HepG2 (cell line): Measurements from ENCODE around the gene NUDT22. TPM values are rescaled to one million over a fixed set of nuclear protein-coding genes. Genes with fewer than 3 reads are reported as not detected.

Source experiments
- ARNT2 ChIP-seq: sonication (generic); formaldehyde crosslinking; IDR thresholded peaks from 2 replicates; pipeline ENCODE4 v1.8.0; 2022; ENCODE audit warnings: mild to moderate bottlenecking, low read depth, missing genetic modification reagents, moderate library complexity
- ATF7-NPFF ChIP-seq: sonication (generic); formaldehyde crosslinking; IDR thresholded peaks from 2 replicates; pipeline ENCODE4 v1.8.1; 2023; ENCODE audit warnings: mild to moderate bottlenecking, low read depth, missing genetic modification reagents, moderate library complexity
- HMGXB4 ChIP-seq, 2 experiments: sonication (generic) in 1 of 2; formaldehyde crosslinking in 1 of 2; IDR thresholded peaks; 2 replicates each; pipeline versions ENCODE4 v1.4.0 to v1.6.1; 2018 to 2020; ENCODE audit warnings: missing genetic modification reagents in 2 of 2, borderline replicate concordance in 1 of 2, low read depth in 1 of 2, mild to moderate bottlenecking in 1 of 2, missing biosample characterization in 1 of 2
- HNRNPLL ChIP-seq: fragments of 200-400 bp; formaldehyde crosslinking; IDR thresholded peaks from 2 replicates; pipeline ENCODE4 v1.6.1; 2017; ENCODE audit warnings: mild to moderate bottlenecking, low read depth, low read length; ENCODE audit not compliant: poor library complexity, severe bottlenecking
- KDM3A ChIP-seq: IDR thresholded peaks from 2 replicates; pipeline ENCODE4 v1.6.1; 2018; ENCODE audit warnings: low read depth, missing compliant biosample characterization
- MTERF4 ChIP-seq: sonication (generic); formaldehyde crosslinking; IDR thresholded peaks from 2 replicates; pipeline ENCODE4 v1.8.0; 2023; ENCODE audit warnings: mild to moderate bottlenecking, missing genetic modification reagents
- NPAS2 ChIP-seq: sonication (generic); formaldehyde crosslinking; IDR thresholded peaks from 2 replicates; pipeline ENCODE4 v1.8.0; 2022; ENCODE audit warnings: mild to moderate bottlenecking, missing genetic modification reagents, borderline replicate concordance
- PITX1 ChIP-seq: sonication (generic); formaldehyde crosslinking; IDR thresholded peaks from 2 replicates; pipeline ENCODE4 v1.5.1; 2020; ENCODE audit warnings: mild to moderate bottlenecking, missing genetic modification reagents
- RBFOX2 ChIP-seq: fragments of 200-400 bp; formaldehyde crosslinking; IDR thresholded peaks from 2 replicates; pipeline ENCODE4 v1.6.1; 2017; ENCODE audit warnings: low read depth, mild to moderate bottlenecking, low read length
- RBM22 ChIP-seq: fragments of 200-400 bp; formaldehyde crosslinking; optimal IDR thresholded peaks from 2 replicates; pipeline ENCODE3; 2017; ENCODE audit warnings: mild to moderate bottlenecking, low read length, moderate library complexity
- RXRB ChIP-seq: IDR thresholded peaks from 2 replicates; pipeline ENCODE4 v1.6.1; 2016; ENCODE audit warnings: borderline replicate concordance, missing genetic modification reagents, missing compliant biosample characterization
- SMAD3 ChIP-seq: sonication (generic); formaldehyde crosslinking; IDR thresholded peaks from 2 replicates; pipeline ENCODE4 v1.4.0; 2020; ENCODE audit warnings: missing genetic modification reagents
- SPEN ChIP-seq: sonication (generic); formaldehyde crosslinking; IDR thresholded peaks from 2 replicates; pipeline ENCODE4 v1.5.1; 2020; ENCODE audit warnings: low read depth, mild to moderate bottlenecking, missing genetic modification reagents
- TCF12 ChIP-seq, 2 experiments: fragments of 450-650 bp in 1 of 2; sonication (generic) in 1 of 2; formaldehyde crosslinking in 1 of 2; IDR thresholded peaks; 2 replicates each; pipeline versions ENCODE4 v1.6.1 to v1.8.0; 2017 to 2022; ENCODE audit warnings: antibody characterized with exemption in 1 of 2, mild to moderate bottlenecking in 1 of 2, missing genetic modification reagents in 1 of 2, moderate library complexity in 1 of 2
- TGIF2 ChIP-seq: IDR thresholded peaks from 2 replicates; pipeline ENCODE4 v1.6.1; 2016; ENCODE audit warnings: control low read depth, missing compliant biosample characterization
- ZBTB7B ChIP-seq: sonication (generic); formaldehyde crosslinking; IDR thresholded peaks from 2 replicates; pipeline ENCODE4 v1.4.0; 2020; ENCODE audit warnings: missing genetic modification reagents
- ZFP90 ChIP-seq: sonication (generic); formaldehyde crosslinking; IDR thresholded peaks from 2 replicates; pipeline ENCODE4 v1.8.0; 2022; ENCODE audit warnings: missing genetic modification reagents, mild to moderate bottlenecking, inconsistent platforms, borderline replicate concordance
- ZHX2 ChIP-seq, 2 experiments: sonication (generic) in 1 of 2; formaldehyde crosslinking in 1 of 2; IDR thresholded peaks; 2 replicates each; pipeline versions ENCODE4 v1.6.1 to v1.9.0; 2014 to 2022; ENCODE audit warnings: antibody characterized with exemption in 1 of 2, borderline replicate concordance in 1 of 2, inconsistent platforms in 1 of 2, low read depth in 1 of 2, missing genetic modification reagents in 1 of 2
- ZNF335 ChIP-seq: sonication (generic); formaldehyde crosslinking; IDR thresholded peaks from 2 replicates; pipeline ENCODE4 v1.4.0; 2020; ENCODE audit warnings: missing genetic modification reagents
- ZNF773 ChIP-seq: sonication (generic); formaldehyde crosslinking; IDR thresholded peaks from 2 replicates; pipeline ENCODE4 v1.4.0; 2020; ENCODE audit warnings: missing genetic modification reagents, borderline replicate concordance
- polyA plus RNA-seq, 8 experiments: library from polyadenylated mRNA; depleted of rRNA in 3 of 8; stranded (reverse) in 7 of 8; unstranded in 1 of 8; fragments of >200 nt; fragmentation: Illumina TruSeq in 4 of 8; extraction: Trizol in 4 of 8; gene quantifications; 2 replicates each; pipeline versions ENCODE4 v1.2.1 to v1.2.3, GENCODE V29; 2011 to 2016; ENCODE audit warnings: low read depth in 4 of 8, missing spikeins in 1 of 8, mixed read lengths in 1 of 8; ENCODE audit not compliant: insufficient read depth in 1 of 8
- total RNA-seq, 5 experiments: library from RNA; depleted of rRNA; stranded (reverse); fragments of >200 nt; fragmentation: Illumina TruSeq; extraction: Trizol; gene quantifications; 2 replicates each; pipeline ENCODE4 v1.2.3, GENCODE V29; 2016; ENCODE audit warnings: low read depth in 1 of 5

NUDT22 gene
- total and polyA plus RNA-seq, 2 of the 13 experiments (the other 11 are each of a cell fraction or from before 2014, with no cell fraction given), result 33.5 to 39.8 TPM

GRCh38 chr11:64233913-64234586 is 8.0 kb downstream of the NUDT22 start, which contains the start of gene VEGFB (continued):
- TF ChIP-seq ZHX2 (IDR thresholded peaks at IDR 0.05; ENCODE audit: low read depth) (no peak), ZHX2 (CRISPR knock-in tag; IDR thresholded peaks at IDR 0.05; ENCODE audit: borderline replicate concordance) (no peak), ZNF773 (no peak), SMAD3 (CRISPR knock-in tag) (no peak), ZNF335 (CRISPR knock-in tag) (no peak), HMGXB4 (CRISPR knock-in tag; IDR thresholded peaks at IDR 0.05; ENCODE audit: borderline replicate concordance in 1 of 2, low read depth in 1 of 2) (peak in 1 of 2 experiments; percentile 38; a peak in 2 of 4 replicates), ARNT2 (CRISPR knock-in tag) (peak; percentile 59; the same call in 1 of the 2 replicates), ZFP90 (CRISPR knock-in tag) (peak; percentile 27; the same call in 1 of the 2 replicates), NPAS2 (no peak), SPEN (CRISPR knock-in tag) (no peak), RBFOX2 (peak; percentile 21; the same call in 1 of the 2 replicates), PITX1 (CRISPR knock-in tag) (peak; percentile 24; the same call in 1 of the 2 replicates), RXRB (no peak), TCF12 (IDR thresholded peaks at IDR 0.05) (no peak), TCF12 (CRISPR knock-in tag; IDR thresholded peaks at IDR 0.05) (no peak), RBM22 (no peak), ZBTB7B (CRISPR knock-in tag) (0 out of 2 replicates have a peak, but pooled peaks have one; percentile 19), ATF7-NPFF (CRISPR knock-in tag) (peak; percentile 51; the same call in 1 of the 2 replicates), TGIF2 (CRISPR knock-in tag) (no peak), KDM3A (CRISPR knock-in tag) (0 out of 2 replicates have a peak, but pooled peaks have one; percentile 29), MTERF4 (CRISPR knock-in tag) (peak; percentile 41; the same call in 1 of the 2 replicates), HNRNPLL (peak; percentile 19)
